ENCODE data around the gene NDUFAF8. TPM values are rescaled to one million over a fixed set of nuclear protein-coding genes. Genes with fewer than 3 reads are reported as not detected.

NDUFAF8 gene
- total and polyA plus RNA-seq, 2 donors: 11.2 to 26.7 TPM

- DNase-seq (ENCODE audit: extremely low spot score): no peak
- Histone ChIP-seq H3K4me1 (ENCODE audit: insufficient read depth) (no peaks in the 10 kb centered on the region), H3K36me3 (ENCODE audit: insufficient read depth) (peaks cover 6% of the 10 kb centered on the region), H3K4me3 (ENCODE audit: low read depth, low read length) (no peak overlapping the region), H3K27ac (ENCODE audit: low read depth) (no peak overlapping the region)
- 81% methylated on average over 21 of the region's 21 CpGs for WGBS
Observed at GRCh38 chr17:81233811-81234505, 5.2 kb upstream of the NDUFAF8 start.

GRCh38 chr17:81234506-81234855 is 4.6 kb upstream of the NDUFAF8 start:
- WGBS: 82% methylated on average over 13 of the region's 13 CpGs
- DNase-seq (ENCODE audit: extremely low spot score): no peak
- H3K4me3 ChIP-seq (ENCODE audit: low read depth, low read length): no peak overlapping the region
- H3K4me1 ChIP-seq (ENCODE audit: insufficient read depth): no peaks in the 10 kb centered on the region
- no peak overlapping the region for H3K27ac ChIP-seq (ENCODE audit: low read depth)
- peaks cover 6% of the 10 kb centered on the region for H3K36me3 ChIP-seq (ENCODE audit: insufficient read depth)

- peaks cover 6% of the 10 kb centered on the region for H3K36me3 ChIP-seq (ENCODE audit: insufficient read depth)
- H3K4me3 ChIP-seq (ENCODE audit: low read depth, low read length): no peak overlapping the region
- WGBS: 75% methylated on average over 26 of the region's 26 CpGs
- H3K27ac ChIP-seq (ENCODE audit: low read depth): no peak overlapping the region
- H3K4me1 ChIP-seq (ENCODE audit: insufficient read depth): no peaks in the 10 kb centered on the region
- DNase-seq (ENCODE audit: extremely low spot score): no peak
Observed at GRCh38 chr17:81234940-81235821, 3.9 kb upstream of the NDUFAF8 start.

GRCh38 chr17:81235822-81236740 is 3.0 kb upstream of the NDUFAF8 start:
- no peak overlapping the region for H3K4me3 ChIP-seq (ENCODE audit: low read depth, low read length)
- DNase-seq (ENCODE audit: extremely low spot score): no peak
- whole genome bisulfite sequencing: 91% methylated on average over 32 of the region's 32 CpGs
- peaks cover 4% of the 10 kb centered on the region for H3K36me3 ChIP-seq (ENCODE audit: insufficient read depth)
- no peaks in the 10 kb centered on the region for H3K4me1 ChIP-seq (ENCODE audit: insufficient read depth)
- no peak overlapping the region for H3K27ac ChIP-seq (ENCODE audit: low read depth)

GRCh38 chr17:81236784-81237183 is 2.3 kb upstream of the NDUFAF8 start:
- H3K4me1 ChIP-seq (ENCODE audit: insufficient read depth): no peaks in the 10 kb centered on the region
- H3K27ac ChIP-seq (ENCODE audit: low read depth): no peak overlapping the region
- 93% methylated on average over 21 of the region's 21 CpGs for WGBS
- no peak for DNase-seq (ENCODE audit: extremely low spot score)
- H3K36me3 ChIP-seq (ENCODE audit: insufficient read depth): peaks cover 4% of the 10 kb centered on the region
- no peak overlapping the region for H3K4me3 ChIP-seq (ENCODE audit: low read depth, low read length)

- Histone ChIP-seq H3K27ac (ENCODE audit: low read depth) (no peak overlapping the region), H3K4me3 (ENCODE audit: low read depth, low read length) (peak overlapping the region; percentile 91), H3K36me3 (ENCODE audit: insufficient read depth) (peaks cover under 1% of the 10 kb centered on the region), H3K4me1 (ENCODE audit: insufficient read depth) (no peaks in the 10 kb centered on the region)
- WGBS: 57% methylated on average over 36 of the region's 36 CpGs
- no peak for DNase-seq (ENCODE audit: extremely low spot score)
Observed at GRCh38 chr17:81237591-81238489, 1.3 kb upstream of the NDUFAF8 start.

- no peak for DNase-seq (ENCODE audit: extremely low spot score)
- Histone ChIP-seq H3K36me3 (ENCODE audit: insufficient read depth) (no peaks in the 10 kb centered on the region), H3K4me1 (ENCODE audit: insufficient read depth) (no peaks in the 10 kb centered on the region), H3K4me3 (ENCODE audit: low read depth, low read length) (peak overlapping the region; percentile 91), H3K27ac (ENCODE audit: low read depth) (no peak overlapping the region)
- under 1% methylated on average over 26 of the region's 26 CpGs for WGBS
Observed at GRCh38 chr17:81238490-81238814, 666 bp upstream of the NDUFAF8 start.

- no peaks in the 10 kb centered on the region for H3K36me3 ChIP-seq (ENCODE audit: insufficient read depth)
- WGBS: 16% methylated on average over 37 of the region's 37 CpGs
- H3K4me3 ChIP-seq (ENCODE audit: low read depth, low read length): peak overlapping the region; percentile 90
- no peak overlapping the region for H3K27ac ChIP-seq (ENCODE audit: low read depth)
- H3K4me1 ChIP-seq (ENCODE audit: insufficient read depth): no peaks in the 10 kb centered on the region
- DNase-seq (ENCODE audit: extremely low spot score): no peak
Observed at GRCh38 chr17:81239714-81240555, 817 bp downstream of the NDUFAF8 start.

GRCh38 chr17:81240761-81241160 is 1.6 kb downstream of the NDUFAF8 start:
- H3K4me3 ChIP-seq (ENCODE audit: low read depth, low read length): no peak overlapping the region
- no peak for DNase-seq (ENCODE audit: extremely low spot score)
- no peak overlapping the region for H3K27ac ChIP-seq (ENCODE audit: low read depth)
- WGBS: 76% methylated on average over 8 of the region's 8 CpGs
- no peaks in the 10 kb centered on the region for H3K36me3 ChIP-seq (ENCODE audit: insufficient read depth)
- H3K4me1 ChIP-seq (ENCODE audit: insufficient read depth): no peaks in the 10 kb centered on the region

GRCh38 chr17:81241203-81241602 is 2.1 kb downstream of the NDUFAF8 start:
- H3K27ac ChIP-seq (ENCODE audit: low read depth): no peak overlapping the region
- no peaks in the 10 kb centered on the region for H3K4me1 ChIP-seq (ENCODE audit: insufficient read depth)
- no peaks in the 10 kb centered on the region for H3K36me3 ChIP-seq (ENCODE audit: insufficient read depth)
- no peak for DNase-seq (ENCODE audit: extremely low spot score)
- H3K4me3 ChIP-seq (ENCODE audit: low read depth, low read length): no peak overlapping the region
- WGBS: 89% methylated on average over 10 of the region's 10 CpGs

- 46% methylated on average over 26 of the region's 26 CpGs for WGBS
- no peak for DNase-seq (ENCODE audit: extremely low spot score)
- H3K27ac ChIP-seq (ENCODE audit: low read depth): no peak overlapping the region
Observed at GRCh38 chr17:81241648-81242420, 2.7 kb downstream of the NDUFAF8 start.

More at GRCh38 chr17:81241648-81242420, 2.7 kb downstream of the NDUFAF8 start:
- Histone ChIP-seq H3K4me3 (ENCODE audit: low read depth, low read length) (no peak overlapping the region), H3K4me1 (ENCODE audit: insufficient read depth) (no peaks in the 10 kb centered on the region), H3K36me3 (ENCODE audit: insufficient read depth) (no peaks in the 10 kb centered on the region)

All from urinary bladder (tissue), 4 donors.